Loucy (cell line): ENCODE measurements around the gene MBNL1.

Experiments
- CTCF ChIP-seq: fragments of 200-600 bp; sonication (generic); conservative IDR thresholded peaks from 2 replicates; pipeline ENCODE4 v1.5.1; 2014; ENCODE audit warnings: mild to moderate bottlenecking, antibody characterized with exemption, low read length
- EZH2phosphoT487 ChIP-seq: fragments of 200-600 bp; IDR thresholded peaks from 2 replicates; pipeline ENCODE4 v1.6.1; 2018; ENCODE audit warnings: antibody characterized with exemption, mild to moderate bottlenecking, moderate library complexity, borderline replicate concordance

- no peak for TF ChIP-seq CTCF
- TF ChIP-seq EZH2phosphoT487: no peak
Observed at GRCh38 chr3:152350776-152351175, 82.0 kb downstream of the MBNL1 start.
